Medulla oblongata (tissue), 1 donor: ENCODE results near the gene ZNF414.
"Not testable (repeated sequence)": the region's sequence is repeated elsewhere in the genome, so short reads cannot be mapped to it uniquely, and the experiment has no call there.

Experiments used
- DNase-seq: peaks from one replicate; pipeline ENCODE4 v3.0.0-alpha.2; 2015; ENCODE audit errors: extremely low spot score

Gene ZNF414, protein sequence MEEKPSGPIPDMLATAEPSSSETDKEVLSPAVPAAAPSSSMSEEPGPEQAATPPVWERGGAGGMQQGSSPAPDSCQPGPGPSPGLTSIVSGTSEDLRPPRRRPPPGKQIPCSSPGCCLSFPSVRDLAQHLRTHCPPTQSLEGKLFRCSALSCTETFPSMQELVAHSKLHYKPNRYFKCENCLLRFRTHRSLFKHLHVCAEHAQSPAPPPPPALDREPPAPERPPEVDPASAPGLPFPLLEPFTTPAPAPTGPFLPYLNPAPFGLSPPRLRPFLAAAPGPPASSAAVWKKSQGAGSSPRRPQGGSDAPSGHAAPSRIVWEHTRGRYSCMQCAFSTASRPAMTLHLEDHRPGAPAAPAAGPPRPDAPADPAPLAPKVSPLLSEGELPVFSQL

GRCh38 chr19:8513687-8514504 lies at the start of gene ZNF414:
Gene ZNF414 (minus strand): TSS chr19:8514167. CDS start chr19:8514046, 121 bp downstream.
- peak; percentile 95 for DNase-seq

DNA sequence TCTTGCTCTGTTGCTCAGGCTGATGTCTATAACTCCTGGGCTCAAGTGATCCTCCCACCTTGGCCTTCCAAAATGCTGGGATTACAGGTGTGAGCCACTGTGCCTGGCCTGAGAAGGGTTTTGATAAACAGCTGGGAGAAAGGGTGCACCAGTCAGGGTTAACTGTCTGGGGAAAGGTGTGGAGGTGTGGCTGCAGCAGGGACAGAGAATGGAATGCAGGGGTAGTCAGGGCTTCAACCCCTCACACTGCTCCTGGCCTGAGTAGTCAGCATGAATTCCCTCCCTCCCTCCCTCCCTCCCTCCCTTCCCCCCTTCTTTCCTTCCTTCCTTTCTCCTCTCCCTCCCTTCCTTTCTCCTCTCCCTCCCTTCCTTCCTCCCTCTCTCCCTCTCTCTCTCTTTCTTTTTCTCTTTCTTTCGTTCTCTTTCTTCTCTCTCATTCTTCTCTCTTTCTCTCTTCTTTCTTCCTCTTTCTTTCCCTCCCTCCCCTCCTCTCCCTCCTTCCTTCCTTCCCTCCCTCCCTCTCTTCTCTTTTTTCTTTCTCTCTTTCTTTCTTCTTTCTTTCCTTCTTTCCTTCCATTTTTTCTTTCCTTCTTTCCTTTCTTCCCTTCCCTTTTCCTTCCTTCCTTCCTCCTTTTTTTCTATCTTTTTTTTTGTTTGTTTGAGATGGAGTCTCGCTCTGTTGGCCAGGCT lies 47.3 kb upstream of the ZNF414 start:
- DNase-seq, result no peak

GRCh38 chr19:8558325-8558724 lies 44.4 kb upstream of the ZNF414 start:
- no peak for DNase-seq

DNA sequence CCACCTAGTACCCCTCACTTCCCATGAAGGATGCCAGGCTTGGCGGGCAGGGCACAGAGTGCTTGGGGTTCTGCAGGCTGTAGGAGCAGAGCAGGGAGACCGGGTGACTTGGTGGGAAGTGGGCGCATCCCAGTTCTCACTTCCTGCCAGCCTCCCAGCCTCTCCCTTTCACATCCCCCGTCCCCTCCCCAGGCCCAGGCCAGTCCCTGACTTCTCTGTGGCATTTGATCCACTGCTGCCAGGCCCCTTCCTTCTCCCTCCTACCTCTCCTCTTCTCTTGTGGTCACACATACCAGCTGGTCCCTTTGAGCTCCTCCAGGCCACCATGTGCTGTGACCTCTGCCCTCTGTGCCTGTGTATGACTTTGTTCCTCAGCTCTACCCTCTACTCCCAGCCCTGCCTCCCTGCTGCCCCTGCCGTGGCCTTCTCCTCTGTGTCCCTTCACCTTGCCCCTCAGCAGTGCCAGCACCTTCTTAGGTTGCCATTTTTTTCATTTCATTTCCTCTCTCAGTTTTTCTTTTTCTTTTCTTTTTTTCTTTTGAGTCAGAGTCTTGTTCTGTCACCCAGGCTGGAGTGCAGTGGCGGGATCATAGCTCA lies 43.8 kb upstream of the ZNF414 start:
- DNase-seq, result no peak

GRCh38 chr19:8553729-8554128 lies 39.8 kb upstream of the ZNF414 start:
- not testable (repeated sequence) for DNase-seq

DNA sequence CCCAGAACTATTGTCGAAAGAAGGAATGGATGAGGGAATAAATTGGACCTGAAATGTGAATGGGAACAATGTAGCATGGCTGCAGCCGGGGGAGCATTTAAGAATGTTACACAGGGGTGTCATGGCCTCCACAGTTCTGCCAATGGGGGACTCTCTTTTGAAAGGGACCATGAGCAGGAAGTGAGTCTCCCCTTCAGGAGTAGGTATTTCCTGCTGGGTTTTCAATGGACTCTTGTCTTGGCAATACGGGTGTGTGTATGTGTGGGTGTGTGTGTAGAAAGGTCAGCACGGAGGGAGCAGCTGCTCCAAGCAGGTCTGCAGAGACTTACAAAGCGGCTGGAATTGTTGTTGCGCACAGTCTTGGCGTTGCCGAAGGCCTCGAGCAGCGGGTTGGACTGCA lies 38.8 kb upstream of the ZNF414 start:
- no peak for DNase-seq

DNA sequence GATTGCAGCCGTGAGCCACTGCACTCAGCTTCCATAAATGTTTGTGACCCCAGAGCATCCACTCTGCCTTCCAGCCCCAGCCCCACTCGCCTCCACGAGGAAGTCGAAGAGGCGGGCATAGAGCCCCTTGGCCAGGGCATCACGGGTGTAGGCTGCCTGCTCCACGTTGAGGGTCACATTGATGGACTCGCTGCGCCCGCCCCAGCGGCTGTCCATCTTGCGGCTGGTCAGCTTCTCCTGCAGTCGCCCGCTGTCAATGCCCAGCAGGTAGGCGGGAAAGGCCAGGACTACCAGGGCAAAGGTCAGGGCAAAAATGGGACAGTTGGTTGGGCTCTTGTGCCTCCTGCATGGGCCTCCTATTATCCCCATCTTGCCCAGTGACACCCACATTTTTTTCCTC lies 36.1 kb upstream of the ZNF414 start:
- no peak for DNase-seq

DNA sequence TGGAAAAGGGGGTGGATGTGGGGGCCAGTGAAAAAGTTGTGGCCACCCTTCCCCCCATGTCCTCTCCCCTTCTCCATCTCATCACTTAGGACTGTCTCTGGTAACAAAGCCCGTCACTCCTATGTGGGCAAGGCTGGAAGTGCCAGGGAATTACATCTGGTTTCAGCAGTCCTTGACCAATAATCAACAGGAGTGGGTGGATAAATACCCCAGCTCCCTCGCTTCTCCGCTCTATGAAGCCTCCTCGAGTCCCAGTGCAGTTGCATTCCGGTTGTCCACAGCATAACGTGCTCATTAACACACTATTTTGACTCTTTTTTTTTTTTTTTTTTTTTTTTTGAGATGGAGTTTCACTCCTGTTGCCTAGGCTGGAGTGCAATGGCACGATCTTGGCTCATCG lies 31.8 kb upstream of the ZNF414 start:
- DNase-seq, result no peak

DNA sequence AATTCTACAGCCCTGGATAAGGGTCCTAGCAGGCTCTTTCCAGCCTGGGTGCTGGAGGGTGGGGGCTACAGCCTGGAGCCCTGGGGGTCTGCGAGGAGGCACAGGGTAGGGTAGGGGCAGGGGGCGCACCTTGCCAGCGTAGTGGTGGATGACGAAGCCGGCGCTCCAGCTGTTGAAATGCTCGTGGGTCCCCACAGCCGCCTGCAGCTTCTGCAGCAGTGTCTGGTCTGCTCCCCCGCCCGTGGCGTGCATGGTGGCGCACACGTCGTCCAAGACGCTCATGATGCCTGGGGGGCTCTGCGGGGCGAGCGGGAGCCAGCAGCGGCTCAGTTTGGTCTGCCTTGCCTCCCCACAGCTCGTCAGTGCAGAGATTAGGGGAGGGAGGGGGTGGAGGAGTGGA lies 30.2 kb upstream of the ZNF414 start:
- DNase-seq, result no peak

GRCh38 chr19:8539621-8540149 lies 25.7 kb upstream of the ZNF414 start:
- no peak for DNase-seq

GRCh38 chr19:8537099-8537498 lies 23.1 kb upstream of the ZNF414 start:
- no peak for DNase-seq

DNA sequence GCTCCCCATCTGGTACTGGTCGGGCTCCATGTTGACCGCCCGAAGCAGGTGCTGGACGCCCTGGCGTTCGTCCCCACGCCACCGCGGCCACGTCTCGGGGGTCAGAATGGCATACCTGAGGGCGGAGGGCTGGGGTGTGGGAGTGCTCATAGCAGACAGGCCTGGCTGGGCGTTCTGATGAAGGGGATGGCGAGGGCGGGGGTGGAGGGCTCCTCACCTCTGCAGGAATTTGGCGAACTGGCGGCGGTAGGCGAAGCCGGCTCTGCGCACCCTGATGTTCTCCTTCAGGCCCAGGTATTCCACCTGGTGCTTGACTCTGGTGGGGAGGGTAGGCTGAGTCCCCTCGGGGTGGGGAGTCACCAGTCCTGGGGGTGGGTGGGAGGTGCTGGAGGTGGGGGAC lies 22.3 kb upstream of the ZNF414 start:
- no peak for DNase-seq

DNA sequence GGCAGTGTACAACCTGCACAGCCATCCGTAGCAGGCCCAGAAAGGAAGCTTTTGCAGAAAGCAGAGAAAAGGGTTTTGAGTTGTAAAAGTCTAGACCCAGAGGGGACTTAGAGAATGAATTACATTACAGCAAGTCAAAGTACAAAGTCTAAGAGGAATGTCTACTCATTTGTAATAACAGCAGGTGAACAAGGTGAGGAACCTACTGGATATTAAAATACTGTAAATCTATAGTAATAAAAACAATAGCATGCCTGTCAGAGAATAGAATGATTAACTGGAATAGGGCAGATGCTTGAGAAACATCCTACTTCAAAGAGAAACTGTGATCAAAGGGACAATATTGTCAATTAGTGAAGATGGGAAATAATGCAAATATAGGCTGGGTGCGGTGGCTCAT lies 18.3 kb upstream of the ZNF414 start:
- DNase-seq, result no peak

DNA sequence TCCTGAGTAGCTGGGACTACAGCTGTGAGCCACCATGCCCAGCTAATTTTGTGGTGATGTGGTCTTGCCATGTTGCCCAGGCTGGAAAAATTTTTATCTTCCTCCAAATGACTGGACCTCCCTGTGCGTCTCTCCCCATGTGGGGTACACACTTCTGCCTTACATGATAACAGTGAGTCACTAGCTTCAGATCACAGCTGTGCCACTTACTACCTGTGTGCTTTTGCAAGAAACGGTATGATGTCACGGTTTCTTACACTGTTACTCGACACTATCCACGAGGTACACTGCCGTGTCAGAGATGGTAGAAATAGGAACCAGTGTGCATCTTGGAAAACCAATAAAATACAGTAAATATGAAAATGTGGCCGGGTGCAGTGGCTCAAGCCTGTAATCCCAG lies 17.5 kb upstream of the ZNF414 start:
- no peak for DNase-seq

- DNase-seq, result no peak
Measured at GRCh38 chr19:8530061-8530679, 16.2 kb upstream of the ZNF414 start.

DNA sequence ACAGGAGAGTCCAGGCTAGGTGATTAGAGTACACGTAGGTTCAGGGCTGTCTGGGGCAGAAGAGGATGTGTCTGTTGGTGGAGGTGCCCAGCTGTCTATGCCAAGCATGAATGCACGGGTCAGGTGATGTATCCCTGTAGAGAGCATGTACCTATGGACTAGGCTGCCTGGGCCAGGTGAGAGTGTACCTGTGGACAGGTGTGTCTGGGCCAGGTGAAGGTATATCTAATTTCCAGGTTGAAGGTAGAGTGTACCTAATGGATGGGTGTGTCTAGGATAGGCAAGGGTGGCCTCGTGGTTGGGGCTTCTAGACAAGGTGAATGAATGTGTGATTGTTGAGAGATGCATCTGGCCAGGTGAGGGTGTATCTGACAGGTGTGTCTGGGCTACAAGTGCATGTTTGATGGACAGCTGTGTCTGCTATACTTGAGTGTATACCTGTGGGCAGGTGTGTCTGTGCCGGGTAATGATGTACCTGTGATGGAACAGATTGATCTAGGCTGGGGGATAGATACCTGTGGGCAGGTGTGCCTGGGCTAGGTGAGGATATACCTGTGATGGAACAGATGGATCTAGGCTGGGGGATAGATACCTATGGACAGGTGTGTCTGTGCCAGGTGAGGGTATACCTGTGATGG lies 15.5 kb upstream of the ZNF414 start:
- DNase-seq, result no peak

DNA sequence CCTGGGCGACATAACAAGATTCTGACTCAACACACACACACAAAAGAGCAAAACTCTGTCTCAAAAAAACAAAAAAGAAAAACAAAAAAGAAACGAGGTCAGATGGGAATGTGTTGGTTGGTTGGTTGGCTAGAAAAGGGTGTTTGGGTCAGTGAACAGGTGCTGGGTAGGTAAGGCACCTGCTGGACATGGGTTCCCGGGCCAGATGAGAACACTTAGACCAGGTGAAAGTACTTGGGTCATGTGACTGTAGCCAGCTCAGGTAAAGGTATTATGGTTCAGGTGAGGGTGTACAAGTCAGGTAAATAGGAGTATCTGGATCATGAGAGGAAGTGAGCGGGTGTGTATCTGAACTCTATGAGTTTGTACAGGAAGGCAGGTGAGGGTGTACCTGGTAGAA lies 14.5 kb upstream of the ZNF414 start:
- DNase-seq, result no peak

DNA sequence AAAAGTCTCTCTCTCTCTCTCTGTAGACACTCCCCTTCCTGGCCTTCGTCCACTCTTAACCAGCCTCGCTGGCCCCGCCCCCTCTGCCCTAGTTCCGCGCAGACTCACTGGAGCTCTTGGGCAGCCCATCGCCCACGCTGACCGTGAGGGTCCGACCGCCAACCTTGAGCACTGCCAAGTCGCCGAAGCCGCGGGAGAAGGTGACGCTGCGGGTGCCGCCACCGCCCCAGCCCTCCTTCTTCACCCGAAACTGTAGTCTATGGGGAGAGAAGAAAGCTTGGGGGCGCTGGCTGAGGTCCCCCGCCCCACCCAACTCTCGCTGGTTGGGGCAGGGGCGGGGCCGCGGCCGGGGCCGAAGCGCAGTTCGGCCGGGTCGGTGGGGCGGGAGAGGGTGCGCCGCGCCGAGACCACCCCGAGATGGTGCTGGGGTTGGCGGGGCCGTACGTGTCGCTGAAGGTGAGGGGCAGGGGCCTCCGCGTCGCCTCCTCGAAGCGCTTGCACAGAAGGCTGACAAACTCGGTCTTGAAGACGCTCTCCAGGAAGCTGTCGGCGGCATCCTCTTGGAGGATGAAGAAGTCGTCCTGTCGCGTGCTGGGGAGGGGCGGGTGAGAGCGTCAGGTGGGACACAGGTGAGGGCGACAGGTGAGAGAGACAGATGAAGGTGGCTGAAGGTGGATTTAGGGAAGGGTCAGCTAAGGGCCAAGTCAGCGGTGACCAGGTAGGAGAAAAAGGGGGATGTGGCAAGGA lies 12.6 kb upstream of the ZNF414 start:
- DNase-seq, result peak; percentile 89

GRCh38 chr19:8525401-8525684 lies 11.4 kb upstream of the ZNF414 start:
- DNase-seq, result no peak

DNA sequence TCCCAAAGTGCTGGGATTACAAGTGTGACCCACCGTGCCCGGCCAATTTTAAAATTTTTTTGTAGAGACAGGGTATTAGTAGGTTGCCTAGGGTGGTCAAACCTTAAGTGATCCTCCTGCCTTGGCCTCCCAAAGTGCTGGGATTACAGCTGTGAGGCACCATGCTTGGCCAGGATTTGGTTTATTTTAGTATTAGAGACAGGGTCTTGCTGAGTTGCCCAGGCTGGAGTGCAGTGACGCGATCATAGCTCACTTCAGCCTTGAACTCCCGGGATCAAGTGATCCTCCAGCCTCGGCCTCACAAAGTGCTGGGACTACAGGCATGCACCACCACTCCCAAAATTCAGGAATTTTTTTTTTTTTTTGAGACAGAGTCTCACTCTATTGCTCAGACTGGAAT lies 5.4 kb upstream of the ZNF414 start:
- no peak for DNase-seq
